GM12878 (cell line): ENCODE data around the gene RNF167. TPM values are rescaled to one million over a fixed set of nuclear protein-coding genes. Genes with fewer than 3 reads are reported as not detected.

Experiments
- ATAC-seq: fragments of 200-7000 bp; cut with Tn5 transposase; 3 replicates; pipeline ENCODE4 v1.9.1; 2020; ENCODE audit warnings: mild to moderate bottlenecking, moderate library complexity
- BruUV-seq: library from RNA; stranded (reverse); fragments of 400-500 nt; replicated peaks from 2 replicates; lab custom pipeline; 2021; lab: Mats Ljungman, UMichigan
- CTCF ChIA-PET: fragments of 300-600 bp; sonication (Branson Sonifier 250); formaldehyde crosslinking; extraction: SDS; loops from one replicate; lab custom pipeline; 2021; ENCODE audit warnings: inconsistent platforms; lab: Yijun Ruan, JAX
- POLR2A ChIA-PET: fragments of 350-600 bp; formaldehyde crosslinking; extraction: SDS; loops from one replicate; lab custom pipeline; 2021; ENCODE audit warnings: inconsistent platforms; lab: Charles Lee
- RAD21 ChIA-PET: fragments of 300-600 bp; sonication (Branson Sonifier 250); formaldehyde crosslinking; loops from one replicate; lab custom pipeline; 2023; ENCODE audit warnings: antibody characterized with exemption; ENCODE audit not compliant: unreplicated experiment; lab: Charles Lee
- SMC1A ChIA-PET: fragments of 300-600 bp; sonication (Branson Sonifier 250); formaldehyde crosslinking; loops from one replicate; lab custom pipeline; 2023; ENCODE audit not compliant: unreplicated experiment, uncharacterized antibody; lab: Charles Lee
- DNase-seq: peaks from one replicate; pipeline ENCODE4 v3.0.0-alpha.2; 2011; ENCODE audit warnings: low read depth, low spot score
- FAIRE-seq: peaks from 3 replicates; lab custom pipeline; 2011; peaks lifted over from hg19 to GRCh38; lab: Jason Lieb, UNC
- H2AFZ ChIP-seq: 2 replicates; pipeline ENCODE4 v1.6.0; 2011; ENCODE audit warnings: low read depth, low read length, control low read depth; ENCODE audit not compliant: control insufficient read depth
- H3K27ac ChIP-seq: 2 replicates; pipeline ENCODE4 v1.5.1; 2011; ENCODE audit warnings: control low read depth; ENCODE audit not compliant: control insufficient read depth, insufficient read depth
- H3K27me3 ChIP-seq, 2 experiments: replicated peaks in 1 of 2; 2 replicates each; pipeline versions ENCODE4 v1.6.0 to v1.6.1; 2011; ENCODE audit warnings: low read length in 1 of 2; ENCODE audit not compliant: control insufficient read depth in 2 of 2, insufficient read depth in 2 of 2
- H3K36me3 ChIP-seq, 2 experiments: 2 replicates each; pipeline ENCODE4 v1.5.1; 2011; ENCODE audit warnings: low read length in 1 of 2; ENCODE audit not compliant: control insufficient read depth in 2 of 2, insufficient read depth in 2 of 2
- H3K4me1 ChIP-seq: 2 replicates; pipeline ENCODE4 v1.6.1; 2011; ENCODE audit warnings: mild to moderate bottlenecking, low read length, moderate library complexity, mixed read lengths; ENCODE audit not compliant: control insufficient read depth, insufficient read depth
- H3K4me2 ChIP-seq: 2 replicates; pipeline ENCODE4 v1.6.0; 2011; ENCODE audit warnings: control low read depth; ENCODE audit not compliant: control insufficient read depth, insufficient read depth
- H3K4me3 ChIP-seq: fragments of 200-600 bp; sonication (generic); 2 replicates; pipeline ENCODE4 v1.5.1; 2016
- H3K79me2 ChIP-seq: 2 replicates; pipeline ENCODE4 v1.6.0; 2011; ENCODE audit warnings: low read length; ENCODE audit not compliant: control insufficient read depth, insufficient read depth
- H3K9ac ChIP-seq: 2 replicates; pipeline ENCODE4 v1.8.0; 2011; ENCODE audit warnings: low read length, control low read depth, mixed read lengths; ENCODE audit not compliant: control insufficient read depth, insufficient read depth
- H3K9me3 ChIP-seq: replicated peaks from 3 replicates; pipeline ENCODE4 v1.5.1; 2011; ENCODE audit warnings: mild to moderate bottlenecking, low read length; ENCODE audit not compliant: control insufficient read depth, insufficient read depth
- H4K20me1 ChIP-seq: 2 replicates; pipeline ENCODE4 v1.6.0; 2011; ENCODE audit not compliant: control insufficient read depth, insufficient read depth
- BHLHE40 ChIP-seq, 2 experiments: fragments of 450-650 bp in 1 of 2; IDR thresholded peaks; 2 replicates each; pipeline ENCODE4 v1.6.1; 2011 to 2017; ENCODE audit warnings: low read depth in 2 of 2, borderline replicate concordance in 1 of 2, improper control_type of control experiment in 1 of 2, low read length in 1 of 2, mild to moderate bottlenecking in 1 of 2
- CBFB ChIP-seq: IDR thresholded peaks from 2 replicates; pipeline ENCODE4 v1.6.1; 2016; ENCODE audit warnings: antibody characterized with exemption, low read depth
- CEBPB ChIP-seq, 2 experiments: fragments of 150-350 bp in 1 of 2; IDR thresholded peaks; 2 replicates each; pipeline ENCODE4 v1.6.1; 2012 to 2014; ENCODE audit warnings: low read depth in 2 of 2, low read length in 2 of 2, borderline replicate concordance in 1 of 2, inconsistent platforms in 1 of 2
- CHD2 ChIP-seq: IDR thresholded peaks from 2 replicates; pipeline ENCODE4 v1.6.1; 2011; ENCODE audit warnings: low read depth, low read length, improper control_type of control experiment, borderline replicate concordance
- EP300 ChIP-seq, 2 experiments: fragments of 150-350 bp in 1 of 2; IDR thresholded peaks; 2 replicates each; pipeline ENCODE4 v1.6.1; 2011 to 2012; ENCODE audit warnings: low read depth in 2 of 2, low read length in 2 of 2, borderline replicate concordance in 1 of 2, improper control_type of control experiment in 1 of 2, inconsistent platforms in 1 of 2; ENCODE audit not compliant: control insufficient read depth in 1 of 2
- EZH2 ChIP-seq: IDR thresholded peaks from 2 replicates; pipeline ENCODE4 v1.6.1; 2012; ENCODE audit warnings: low read depth, mild to moderate bottlenecking, control low read depth, inconsistent platforms, low read length, borderline replicate concordance; ENCODE audit not compliant: control insufficient read depth
- FOXK2 ChIP-seq: fragments of 450-650 bp; IDR thresholded peaks from 2 replicates; pipeline ENCODE4 v1.6.1; 2017; ENCODE audit warnings: mild to moderate bottlenecking, moderate library complexity
- FOXM1 ChIP-seq: IDR thresholded peaks from 2 replicates; pipeline ENCODE4 v1.6.1; 2012; ENCODE audit warnings: low read depth, mild to moderate bottlenecking, inconsistent platforms, low read length, moderate library complexity
- GABPA ChIP-seq: IDR thresholded peaks from 2 replicates; pipeline ENCODE4 v1.6.1; 2014; ENCODE audit warnings: antibody characterized with exemption, low read depth, mild to moderate bottlenecking, inconsistent platforms
- IKZF1 ChIP-seq: fragments of 450-650 bp; conservative IDR thresholded peaks from 2 replicates; pipeline ENCODE4 v1.6.1; 2017; ENCODE audit warnings: antibody characterized with exemption, mild to moderate bottlenecking
- JUNB ChIP-seq: IDR thresholded peaks from 2 replicates; pipeline ENCODE4 v1.6.1; 2016; ENCODE audit warnings: antibody characterized with exemption, mild to moderate bottlenecking
- LARP7 ChIP-seq: fragments of 450-650 bp; IDR thresholded peaks from 2 replicates; pipeline ENCODE4 v1.6.1; 2017; ENCODE audit warnings: mild to moderate bottlenecking
- MEF2A ChIP-seq: IDR thresholded peaks from 2 replicates; pipeline ENCODE4 v1.6.1; 2011; ENCODE audit warnings: low read depth, mild to moderate bottlenecking, low read length, moderate library complexity; ENCODE audit not compliant: insufficient read depth
- POLR2AphosphoS5 ChIP-seq: IDR thresholded peaks from 2 replicates; pipeline ENCODE4 v1.6.1; 2011; ENCODE audit warnings: mild to moderate bottlenecking, low read length, inconsistent platforms
- RAD21 ChIP-seq: IDR thresholded peaks from 2 replicates; pipeline ENCODE4 v1.6.1; 2011; ENCODE audit warnings: mild to moderate bottlenecking, low read depth, low read length, moderate library complexity; ENCODE audit not compliant: insufficient read depth
- SMC3 ChIP-seq: IDR thresholded peaks from 2 replicates; pipeline ENCODE4 v1.6.1; 2011; ENCODE audit warnings: low read length, improper control_type of control experiment, borderline replicate concordance
- SP1 ChIP-seq: IDR thresholded peaks from one replicate; pipeline ENCODE4 v1.6.1; 2011; ENCODE audit warnings: low read depth, low read length
- YBX1 ChIP-seq: fragments of 450-650 bp; IDR thresholded peaks from 2 replicates; pipeline ENCODE4 v1.6.1; 2016; ENCODE audit warnings: antibody characterized with exemption
- WGBS: methylation state at CpG from one replicate; pipeline ENCODE4 v1.1.6; 2016; ENCODE audit warnings: low lambda C conversion rate; ENCODE audit not compliant: insufficient replicate concordance, insufficient coverage; ENCODE audit errors: missing lambda C conversion rate; 5-methylcytosine and 5-hydroxymethylcytosine counted together
- in situ Hi-C: fragments of 300-500 bp; cut with MboI; formaldehyde crosslinking; loops from 9 replicates; pipeline ENCODE4 v1.14.3; 2018; ENCODE audit warnings: mixed read lengths
- intact Hi-C: fragments of 100-400 bp; cut with micrococcal nuclease; formaldehyde crosslinking; loops from one replicate; pipeline ENCODE4 v1.14.2; 2022; ENCODE audit not compliant: unreplicated experiment
- polyA plus RNA-seq, 11 experiments: library from polyadenylated mRNA; depleted of rRNA in 4 of 11; unstranded in 6 of 11; stranded (reverse) in 5 of 11; fragments of >200 nt; fragmentation: Nextera tagmentation in 4 of 11; fragmentation: Illumina TruSeq in 1 of 11; extraction: Ambion mirVana in 4 of 11; extraction: Trizol in 1 of 11; gene quantifications; 1 replicate in 1 of 11; 2 replicates in 10 of 11; pipeline versions ENCODE4 v1.2.1 to v1.2.3, GENCODE V29; 2011 to 2016; ENCODE audit warnings: inconsistent platforms in 2 of 11, missing spikeins in 2 of 11, low read depth in 1 of 11
- total RNA-seq, 4 experiments: library from RNA; depleted of rRNA in 3 of 4; stranded (reverse); fragments of >200 nt in 3 of 4; fragmentation: Illumina TruSeq in 1 of 4; extraction: Trizol in 1 of 4; gene quantifications; 2 replicates each; pipeline versions ENCODE4 v1.2.1 to v1.2.3, GENCODE V29; 2013 to 2021
- TF ChIP-seq, protein P1 (sequence below): IDR thresholded peaks from 2 replicates; pipeline ENCODE4 v1.6.1; 2012; ENCODE audit warnings: low read depth, low read length, improper control_type of control experiment
- TF ChIP-seq, protein P2 (sequence below): fragments of 450-650 bp; IDR thresholded peaks from 2 replicates; pipeline ENCODE4 v1.6.1; 2017; ENCODE audit warnings: low read depth, mild to moderate bottlenecking, moderate library complexity

Gene RNF167
- total and polyA plus RNA-seq, 10 of the 15 experiments (the other 5 are each of a cell fraction or from before 2014, with no cell fraction given), result 33.6 to 147 (median 57.6) TPM

DNA sequence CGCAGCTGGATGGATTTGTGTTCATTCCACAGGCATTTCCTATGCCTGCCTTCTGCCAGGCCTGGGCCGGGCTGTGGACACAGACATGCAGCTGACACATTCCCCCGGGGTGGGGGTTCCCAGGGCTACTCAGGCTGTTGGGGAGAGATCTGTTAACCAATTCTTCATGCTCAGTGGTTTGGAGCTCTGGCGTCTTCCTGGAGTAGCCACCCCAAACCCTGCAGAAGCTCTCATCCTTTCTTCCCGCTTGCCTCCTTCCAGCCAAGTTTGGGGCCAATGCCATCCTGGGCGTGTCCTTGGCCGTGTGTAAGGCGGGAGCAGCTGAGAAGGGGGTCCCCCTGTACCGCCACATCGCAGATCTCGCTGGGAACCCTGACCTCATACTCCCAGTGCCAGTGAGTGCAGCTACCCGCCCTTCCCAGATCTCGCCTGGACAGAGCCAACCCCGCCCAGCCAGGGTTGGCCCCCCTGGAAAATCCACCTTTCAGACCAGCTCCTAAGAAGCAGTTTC, 13.4 kb downstream of the RNF167 start:
- intact Hi-C loops, result no loop called here
- ChIA-PET SMC1A (interaction anchor here (2.0 to 3.4 kb wide), 2 partner anchors 14 to 108 kb away, joined by 4 to 12 read pairs; partner anchors contain the start of genes RNF167 and SLC25A11), RAD21 (interaction anchor here (0.7 to 9.8 kb wide), 2 partner anchors 12 to 44 kb away, joined by 3 to 73 read pairs; partner anchors contain the start of gene SPAG7), POLR2A (interaction anchor here (0.6 to 17.5 kb wide), 4 partner anchors 12 to 83 kb away, joined by 3 to 272 read pairs (median 10); partner anchors contain the start of genes RNF167, SLC25A11 and SPAG7), CTCF (interaction anchor here (1.2 to 1.7 kb wide), 5 partner anchors 9 to 77 kb away, joined by 3 to 5 read pairs (median 4); partner anchors contain the start of genes RNF167 and SLC25A11)
- DNase-seq (no peak), FAIRE-seq (no peak), ATAC-seq (no peak)
- BruUV-seq, result no TSS peak
- no peak overlapping the region for H2AFZ ChIP-seq
- no peaks in the 10 kb centered on the region for H3K9me3 ChIP-seq
- H3K4me1 ChIP-seq, result peaks cover 17% of the 10 kb centered on the region
- H3K36me3 ChIP-seq, result no peaks in the 10 kb centered on the region
- H3K9ac ChIP-seq, result no peak overlapping the region
- no peak overlapping the region for H3K27ac ChIP-seq
- H3K4me3 ChIP-seq, result no peak overlapping the region
- H3K27me3 ChIP-seq, result no peaks in the 10 kb centered on the region
- TF ChIP-seq IKZF1 (no peak), GABPA (no peak), BHLHE40 (IDR thresholded peaks at IDR 0.05; ENCODE audit: borderline replicate concordance in 1 of 2, low read depth in 2 of 2, low read length in 1 of 2) (no peak), SMC3 (no peak), FOXK2 (no peak), SP1 (no peak), POLR2AphosphoS5 (no peak), EZH2 (no peak), MEF2A (no peak), CBFB (no peak), CHD2 (no peak), EP300 (IDR thresholded peaks at IDR 0.05; ENCODE audit: borderline replicate concordance in 1 of 2, control insufficient read depth in 1 of 2, low read depth in 2 of 2, low read length in 2 of 2) (no peak), YBX1 (no peak), JUNB (no peak), RAD21 (no peak), FOXM1 (no peak), CEBPB (IDR thresholded peaks at IDR 0.05; ENCODE audit: borderline replicate concordance in 1 of 2, low read depth in 2 of 2, low read length in 2 of 2) (no peak), LARP7 (no peak)
- TF ChIP-seq, protein P1, sequence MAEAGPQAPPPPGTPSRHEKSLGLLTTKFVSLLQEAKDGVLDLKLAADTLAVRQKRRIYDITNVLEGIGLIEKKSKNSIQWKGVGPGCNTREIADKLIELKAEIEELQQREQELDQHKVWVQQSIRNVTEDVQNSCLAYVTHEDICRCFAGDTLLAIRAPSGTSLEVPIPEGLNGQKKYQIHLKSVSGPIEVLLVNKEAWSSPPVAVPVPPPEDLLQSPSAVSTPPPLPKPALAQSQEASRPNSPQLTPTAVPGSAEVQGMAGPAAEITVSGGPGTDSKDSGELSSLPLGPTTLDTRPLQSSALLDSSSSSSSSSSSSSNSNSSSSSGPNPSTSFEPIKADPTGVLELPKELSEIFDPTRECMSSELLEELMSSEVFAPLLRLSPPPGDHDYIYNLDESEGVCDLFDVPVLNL, result no peak
- TF ChIP-seq, protein P2, sequence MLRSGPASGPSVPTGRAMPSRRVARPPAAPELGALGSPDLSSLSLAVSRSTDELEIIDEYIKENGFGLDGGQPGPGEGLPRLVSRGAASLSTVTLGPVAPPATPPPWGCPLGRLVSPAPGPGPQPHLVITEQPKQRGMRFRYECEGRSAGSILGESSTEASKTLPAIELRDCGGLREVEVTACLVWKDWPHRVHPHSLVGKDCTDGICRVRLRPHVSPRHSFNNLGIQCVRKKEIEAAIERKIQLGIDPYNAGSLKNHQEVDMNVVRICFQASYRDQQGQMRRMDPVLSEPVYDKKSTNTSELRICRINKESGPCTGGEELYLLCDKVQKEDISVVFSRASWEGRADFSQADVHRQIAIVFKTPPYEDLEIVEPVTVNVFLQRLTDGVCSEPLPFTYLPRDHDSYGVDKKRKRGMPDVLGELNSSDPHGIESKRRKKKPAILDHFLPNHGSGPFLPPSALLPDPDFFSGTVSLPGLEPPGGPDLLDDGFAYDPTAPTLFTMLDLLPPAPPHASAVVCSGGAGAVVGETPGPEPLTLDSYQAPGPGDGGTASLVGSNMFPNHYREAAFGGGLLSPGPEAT, result no peak
- no peaks in the 10 kb centered on the region for H4K20me1 ChIP-seq
- peaks cover 14% of the 10 kb centered on the region for H3K79me2 ChIP-seq
- in situ Hi-C loops, result no loop called here
- 75% methylated on average over 14 of the region's 14 CpGs for WGBS
- no peak overlapping the region for H3K4me2 ChIP-seq
